GM23248 (cell line): ENCODE results near the gene PEMT. TPM values are rescaled to one million over a fixed set of nuclear protein-coding genes. Genes with fewer than 3 reads are reported as not detected.
A peak's percentile ranks its signal among the peaks of the same experiment; 100 is the strongest.

Source experiments
- DNase-seq: peaks from one replicate; pipeline ENCODE4 v3.0.0-alpha.2; 2015
- H2AFZ ChIP-seq: fragments of 200-600 bp; sonication (generic); 2 replicates; pipeline ENCODE4 v1.6.1; 2016; ENCODE audit warnings: antibody characterized with exemption
- H3F3A ChIP-seq: fragments of 200-600 bp; sonication (generic); 2 replicates; pipeline ENCODE4 v1.6.1; 2016; ENCODE audit warnings: mild to moderate bottlenecking, antibody characterized with exemption, mixed run types; ENCODE audit not compliant: insufficient read depth
- H3K27ac ChIP-seq: fragments of 200-600 bp; sonication (generic); 2 replicates; pipeline ENCODE4 v1.5.1; 2016; ENCODE audit warnings: mild to moderate bottlenecking
- H3K27me3 ChIP-seq: fragments of 200-600 bp; sonication (generic); replicated peaks from 2 replicates; pipeline ENCODE4 v1.6.1; 2016; ENCODE audit warnings: mild to moderate bottlenecking; ENCODE audit not compliant: insufficient read depth
- H3K36me3 ChIP-seq: fragments of 200-600 bp; sonication (generic); 2 replicates; pipeline ENCODE4 v1.6.1; 2016; ENCODE audit warnings: low read depth, mild to moderate bottlenecking
- H3K4me1 ChIP-seq: fragments of 200-600 bp; sonication (generic); 2 replicates; pipeline ENCODE4 v1.6.1; 2016; ENCODE audit warnings: mild to moderate bottlenecking; ENCODE audit not compliant: insufficient read depth
- H3K4me2 ChIP-seq: fragments of 200-600 bp; sonication (generic); one replicate; pipeline ENCODE4 v1.6.1; 2016; ENCODE audit warnings: mild to moderate bottlenecking; ENCODE audit not compliant: unreplicated experiment
- H3K4me3 ChIP-seq: fragments of 200-600 bp; sonication (generic); 2 replicates; pipeline ENCODE4 v1.5.1; 2016; ENCODE audit warnings: mild to moderate bottlenecking
- H3K79me2 ChIP-seq: fragments of 200-600 bp; sonication (generic); 2 replicates; pipeline ENCODE4 v1.6.1; 2016; ENCODE audit warnings: mild to moderate bottlenecking; ENCODE audit not compliant: insufficient read depth
- H3K9ac ChIP-seq: fragments of 200-600 bp; sonication (generic); 2 replicates; pipeline ENCODE4 v1.6.1; 2016; ENCODE audit warnings: mild to moderate bottlenecking
- H3K9me2 ChIP-seq: fragments of 200-600 bp; sonication (generic); 2 replicates; pipeline ENCODE4 v1.6.1; 2016; ENCODE audit warnings: mixed run types, mild to moderate bottlenecking, moderate library complexity; ENCODE audit not compliant: insufficient read depth
- H3K9me3 ChIP-seq: fragments of 200-600 bp; sonication (generic); one replicate; pipeline ENCODE4 v1.6.1; 2017; ENCODE audit warnings: low read depth
- H4K20me1 ChIP-seq: fragments of 200-600 bp; sonication (generic); 2 replicates; pipeline ENCODE4 v1.6.0; 2016; ENCODE audit not compliant: insufficient read depth
- EZH2 ChIP-seq: fragments of 200-600 bp; sonication (generic); IDR thresholded peaks from 2 replicates; pipeline ENCODE4 v1.6.1; 2018; ENCODE audit warnings: antibody characterized with exemption, mild to moderate bottlenecking; ENCODE audit not compliant: insufficient read depth, poor library complexity, severe bottlenecking
- EZH2phosphoT487 ChIP-seq: fragments of 200-600 bp; sonication (generic); IDR thresholded peaks from 2 replicates; pipeline ENCODE4 v1.6.1; 2018; ENCODE audit warnings: antibody characterized with exemption, moderate library complexity, mild to moderate bottlenecking, low read depth; ENCODE audit not compliant: insufficient read depth
- WGBS, 2 experiments: methylation state at CpG; one replicate each; pipeline ENCODE4 v1.1.6; 2015 to 2017; ENCODE audit warnings: low lambda C conversion rate in 2 of 2, low coverage in 1 of 2; ENCODE audit errors: missing lambda C conversion rate in 2 of 2; 5-methylcytosine and 5-hydroxymethylcytosine counted together
- in situ Hi-C: fragments of 300-500 bp; cut with MboI; formaldehyde crosslinking; loops from 2 replicates; pipeline ENCODE4 v1.15.0; 2020
- polyA plus RNA-seq: library from polyadenylated mRNA; unstranded; fragments of >200 nt; fragmentation: Nextera tagmentation; extraction: Ambion mirVana; gene quantifications from 2 replicates; pipeline ENCODE4 v1.2.1, GENCODE V29; 2016
- total RNA-seq: library from RNA; depleted of rRNA; stranded (reverse); fragments of >200 nt; shearing (Covaris generic); gene quantifications from 2 replicates; pipeline ENCODE4 v1.2.3, GENCODE V29; 2014

The PEMT gene
- total and polyA plus RNA-seq, 2 experiments from 2014 or later, result 62.0 to 68.7 TPM

GRCh38 chr17:17493986-17494466 is 97.5 kb downstream of the PEMT start:
- Histone ChIP-seq H4K20me1 (no peaks in the 10 kb centered on the region), H3K4me2 (no peak overlapping the region), H3K4me3 (no peak overlapping the region), H3K79me2 (no peaks in the 10 kb centered on the region), H3K9me2 (no peaks in the 10 kb centered on the region), H3K9me3 (no peaks in the 10 kb centered on the region), H3K36me3 (no peaks in the 10 kb centered on the region), H3F3A (peaks cover 6% of the 10 kb centered on the region; the same call in 1 of the 2 replicates), H3K27ac (no peak overlapping the region), H3K27me3 (no peaks in the 10 kb centered on the region), H3K9ac (no peak overlapping the region), H2AFZ (no peak overlapping the region), H3K4me1 (peaks cover 3% of the 10 kb centered on the region; the same call in 1 of the 2 replicates)
- DNase-seq, result peak; percentile 12
- 61 to 71% methylated on average over 4 to 5 of the region's 5 CpGs for WGBS, 2 experiments
- no peak for TF ChIP-seq EZH2
- TF ChIP-seq EZH2phosphoT487, result no peak
- in situ Hi-C loops, result loop anchor here (10.0 kb wide), 1 partner anchor 139 kb away; no protein-coding TSS in a partner anchor

- H3K9me3 ChIP-seq, result no peaks in the 10 kb centered on the region
- H3K4me2 ChIP-seq, result no peak overlapping the region
- H3K4me3 ChIP-seq, result no peak overlapping the region
- H3K27ac ChIP-seq, result no peak overlapping the region
- in situ Hi-C loops, result loop anchor here (10.0 kb wide), 1 partner anchor 139 kb away; no protein-coding TSS in a partner anchor
- H3K9me2 ChIP-seq, result no peaks in the 10 kb centered on the region
- H4K20me1 ChIP-seq, result no peaks in the 10 kb centered on the region
- TF ChIP-seq EZH2 (no peak), EZH2phosphoT487 (no peak)
- WGBS, 2 experiments, result 56 to 63% methylated on average over 15 of the region's 15 CpGs
- no peaks in the 10 kb centered on the region for H3K27me3 ChIP-seq
- no peak overlapping the region for H2AFZ ChIP-seq
- H3F3A ChIP-seq, result peaks cover 6% of the 10 kb centered on the region; the same call in 1 of the 2 replicates
- no peak overlapping the region for H3K9ac ChIP-seq
- DNase-seq, result peak; percentile 21
- no peaks in the 10 kb centered on the region for H3K36me3 ChIP-seq
- H3K4me1 ChIP-seq, result peaks cover 3% of the 10 kb centered on the region; the same call in 1 of the 2 replicates
- no peaks in the 10 kb centered on the region for H3K79me2 ChIP-seq
Measured at GRCh38 chr17:17493249-17493985, 98.1 kb downstream of the PEMT start.

GRCh38 chr17:17492571-17492970 is 98.9 kb downstream of the PEMT start:
- H3F3A ChIP-seq, result peaks cover 6% of the 10 kb centered on the region; the same call in 1 of the 2 replicates
- WGBS, 2 experiments, result 71 to 78% methylated on average over 9 of the region's 9 CpGs
- H3K4me2 ChIP-seq, result no peak overlapping the region
- H3K27me3 ChIP-seq, result no peaks in the 10 kb centered on the region
- H3K4me3 ChIP-seq, result no peak overlapping the region
- no peak overlapping the region for H3K27ac ChIP-seq
- no peaks in the 10 kb centered on the region for H3K9me2 ChIP-seq
- peaks cover 3% of the 10 kb centered on the region; the same call in 1 of the 2 replicates for H3K4me1 ChIP-seq
- H4K20me1 ChIP-seq, result no peaks in the 10 kb centered on the region
- H2AFZ ChIP-seq, result no peak overlapping the region
- H3K36me3 ChIP-seq, result 0 out of 2 replicates have a peak, but pooled peaks cover 4% of the 10 kb centered on the region
- in situ Hi-C loops, result loop anchor here (10.0 kb wide), 1 partner anchor 138 kb away; no protein-coding TSS in a partner anchor
- H3K79me2 ChIP-seq, result no peaks in the 10 kb centered on the region
- H3K9me3 ChIP-seq, result no peaks in the 10 kb centered on the region
- no peak for DNase-seq
- H3K9ac ChIP-seq, result no peak overlapping the region
- TF ChIP-seq EZH2 (no peak), EZH2phosphoT487 (no peak)

GRCh38 chr17:17492085-17492484 is 99.4 kb downstream of the PEMT start:
- Histone ChIP-seq H3K79me2 (no peaks in the 10 kb centered on the region), H2AFZ (no peak overlapping the region), H3K4me2 (no peak overlapping the region), H3K9ac (no peak overlapping the region), H3K9me2 (no peaks in the 10 kb centered on the region), H3K4me3 (no peak overlapping the region), H3K27ac (no peak overlapping the region), H4K20me1 (no peaks in the 10 kb centered on the region), H3K36me3 (0 out of 2 replicates have a peak, but pooled peaks cover 4% of the 10 kb centered on the region), H3K4me1 (peaks cover 1% of the 10 kb centered on the region; the same call in 1 of the 2 replicates), H3F3A (peaks cover 6% of the 10 kb centered on the region; the same call in 1 of the 2 replicates), H3K9me3 (no peaks in the 10 kb centered on the region), H3K27me3 (no peaks in the 10 kb centered on the region)
- TF ChIP-seq EZH2phosphoT487 (no peak), EZH2 (no peak)
- WGBS, 2 experiments, result 75 to 76% methylated on average over 11 of the region's 11 CpGs
- in situ Hi-C loops, result loop anchor here (10.0 kb wide), 1 partner anchor 137 kb away; no protein-coding TSS in a partner anchor
- DNase-seq, result no peak
